GM10266 (cell line): ENCODE results near the gene LSR.

ENCODE experiments used
- DNase-seq: peaks from one replicate; pipeline ENCODE4 v3.0.0; 2012; ENCODE audit errors: extremely low spot score
- CTCF ChIP-seq: IDR thresholded peaks from 2 replicates; pipeline ENCODE4 v1.5.1; 2012; ENCODE audit warnings: mild to moderate bottlenecking, low read depth; ENCODE audit not compliant: control insufficient read depth, insufficient read depth; ENCODE audit errors: missing control alignments

LSR gene

GRCh38 chr19:35297515-35297848, 48.7 kb downstream of the LSR start:
- DNase-seq: no peak
- no peak for TF ChIP-seq CTCF

- no peak for TF ChIP-seq CTCF
- DNase-seq: no peak
These were observed 49.1 kb downstream of the LSR start for GRCh38 chr19:35297922-35298321.

- TF ChIP-seq CTCF: no peak
- DNase-seq: no peak
These were observed 49.8 kb downstream of the LSR start for GRCh38 chr19:35298561-35298972.

- DNase-seq: no peak
- TF ChIP-seq CTCF: no peak
These were observed 50.9 kb downstream of the LSR start for GRCh38 chr19:35299523-35300338.

- DNase-seq: no peak
- no peak for TF ChIP-seq CTCF
These were observed 51.5 kb downstream of the LSR start for GRCh38 chr19:35300339-35300649.

- DNase-seq: no peak
- no peak for TF ChIP-seq CTCF
These were observed 53.2 kb downstream of the LSR start for GRCh38 chr19:35301961-35302360.

GRCh38 chr19:35302446-35302845, 53.6 kb downstream of the LSR start:
- no peak for DNase-seq
- no peak for TF ChIP-seq CTCF
